Karpas-422 (cell line): ENCODE measurements around the gene BMPR1A. TPM values are rescaled to one million over a fixed set of nuclear protein-coding genes. Genes with fewer than 3 reads are reported as not detected.
A peak's percentile ranks its signal among the peaks of the same experiment; 100 is the strongest.

Experiments
- DNase-seq: peaks from one replicate; pipeline ENCODE4 v3.0.0-alpha.2; 2015
- H2AFZ ChIP-seq: fragments of 200-600 bp; sonication (generic); 2 replicates; pipeline ENCODE4 v1.6.1; 2014; ENCODE audit warnings: antibody characterized with exemption, low read length, mixed read lengths
- H3K27ac ChIP-seq: fragments of 200-600 bp; sonication (generic); 2 replicates; pipeline ENCODE4 v1.5.1; 2014; ENCODE audit warnings: mild to moderate bottlenecking, low read length, moderate library complexity
- H3K27me3 ChIP-seq: fragments of 200-600 bp; sonication (generic); 2 replicates; pipeline ENCODE4 v1.6.1; 2014; ENCODE audit warnings: low read length, mixed read lengths
- H3K36me3 ChIP-seq: fragments of 200-600 bp; sonication (generic); 2 replicates; pipeline ENCODE4 v1.6.1; 2014; ENCODE audit warnings: low read length, mixed read lengths; ENCODE audit not compliant: insufficient read depth
- H3K4me1 ChIP-seq: fragments of 200-600 bp; sonication (generic); 2 replicates; pipeline ENCODE4 v1.6.1; 2014; ENCODE audit warnings: mild to moderate bottlenecking, low read length, mixed read lengths
- H3K4me2 ChIP-seq: fragments of 200-600 bp; sonication (generic); 2 replicates; pipeline ENCODE4 v1.6.1; 2014; ENCODE audit warnings: low read length, low read depth, mild to moderate bottlenecking; ENCODE audit not compliant: poor library complexity, severe bottlenecking
- H3K4me3 ChIP-seq: fragments of 200-600 bp; sonication (generic); 2 replicates; pipeline ENCODE4 v1.5.1; 2014; ENCODE audit warnings: mild to moderate bottlenecking, antibody characterized with exemption, low read length, mixed read lengths
- H3K79me2 ChIP-seq: fragments of 200-600 bp; sonication (generic); 2 replicates; pipeline ENCODE4 v1.6.1; 2014; ENCODE audit warnings: mild to moderate bottlenecking, low read length, mixed read lengths
- H3K9ac ChIP-seq: fragments of 200-600 bp; sonication (generic); 2 replicates; pipeline ENCODE4 v1.6.0; 2014; ENCODE audit warnings: low read length
- H3K9me2 ChIP-seq: fragments of 200-600 bp; sonication (generic), shearing (Covaris generic); replicated peaks from 2 replicates; pipeline ENCODE4 v1.6.0; 2014; ENCODE audit warnings: mild to moderate bottlenecking, low read length, moderate library complexity; ENCODE audit not compliant: insufficient read depth
- H3K9me3 ChIP-seq: fragments of 300-700, 200-600 bp; sonication (generic); 2 replicates; pipeline ENCODE4 v1.6.1; 2014; ENCODE audit warnings: low read length, mixed read lengths
- H4K20me1 ChIP-seq: fragments of 200-600 bp; sonication (generic); 2 replicates; pipeline ENCODE4 v1.6.1; 2014; ENCODE audit warnings: mild to moderate bottlenecking, antibody characterized with exemption, low read length, low read depth; ENCODE audit not compliant: insufficient read depth
- total RNA-seq: library from RNA; depleted of rRNA; stranded (reverse); fragments of >200 nt; shearing (Covaris generic); gene quantifications from 2 replicates; pipeline ENCODE4 v1.2.3, GENCODE V29; 2014; ENCODE audit warnings: low replicate concordance

Gene BMPR1A
- total RNA-seq, 1 experiment from 2014 or later: 2.2 TPM

- H3K9ac ChIP-seq: no peak overlapping the region
- no peaks in the 10 kb centered on the region for H3K9me2 ChIP-seq
- H3K27me3 ChIP-seq: no peaks in the 10 kb centered on the region
- no peaks in the 10 kb centered on the region for H4K20me1 ChIP-seq
- no peaks in the 10 kb centered on the region for H3K9me3 ChIP-seq
- peaks cover 15% of the 10 kb centered on the region for H3K4me1 ChIP-seq
- no peak for DNase-seq
- H2AFZ ChIP-seq: no peak overlapping the region
- H3K4me2 ChIP-seq: no peak overlapping the region
- H3K4me3 ChIP-seq: no peak overlapping the region
- no peak overlapping the region for H3K27ac ChIP-seq
- no peaks in the 10 kb centered on the region for H3K79me2 ChIP-seq
- H3K36me3 ChIP-seq: no peaks in the 10 kb centered on the region
Measured at GRCh38 chr10:86753051-86753450, 3.4 kb upstream of the BMPR1A start.

GRCh38 chr10:86753638-86754434, 2.6 kb upstream of the BMPR1A start:
- no peak overlapping the region for H3K9ac ChIP-seq
- no peaks in the 10 kb centered on the region for H3K79me2 ChIP-seq
- no peaks in the 10 kb centered on the region for H3K9me3 ChIP-seq
- no peaks in the 10 kb centered on the region for H3K27me3 ChIP-seq
- H3K36me3 ChIP-seq: no peaks in the 10 kb centered on the region
- no peaks in the 10 kb centered on the region for H3K9me2 ChIP-seq
- H3K4me1 ChIP-seq: peaks cover 15% of the 10 kb centered on the region
- DNase-seq: no peak
- no peak overlapping the region for H3K4me3 ChIP-seq
- H3K27ac ChIP-seq: no peak overlapping the region
- H2AFZ ChIP-seq: no peak overlapping the region
- H3K4me2 ChIP-seq: no peak overlapping the region
- no peaks in the 10 kb centered on the region for H4K20me1 ChIP-seq

GRCh38 chr10:86755454-86755739, 1.0 kb upstream of the BMPR1A start:
- H3K9ac ChIP-seq: peak overlapping the region; percentile 81
- no peak overlapping the region for H3K27ac ChIP-seq

GRCh38 chr10:86755740-86756510, 494 bp upstream of the BMPR1A start:
- peak overlapping the region; percentile 81 for H3K9ac ChIP-seq
- H3K27ac ChIP-seq: no peak overlapping the region
- no peaks in the 10 kb centered on the region for H3K9me2 ChIP-seq
- H3K79me2 ChIP-seq: no peaks in the 10 kb centered on the region
- no peaks in the 10 kb centered on the region for H3K36me3 ChIP-seq
- no peaks in the 10 kb centered on the region for H3K27me3 ChIP-seq
- H3K4me2 ChIP-seq: peak overlapping the region; percentile 76
- DNase-seq: peak; percentile 88
- no peaks in the 10 kb centered on the region for H3K9me3 ChIP-seq
- H3K4me3 ChIP-seq: peak overlapping the region; percentile 78
- no peaks in the 10 kb centered on the region for H4K20me1 ChIP-seq
- H3K4me1 ChIP-seq: peaks cover 15% of the 10 kb centered on the region
- peak overlapping the region; percentile 91; the same call in 1 of the 2 replicates for H2AFZ ChIP-seq

More at GRCh38 chr10:86755454-86755739, 1.0 kb upstream of the BMPR1A start:
- no peaks in the 10 kb centered on the region for H3K9me2 ChIP-seq
- H3K4me3 ChIP-seq: peak overlapping the region; percentile 78
- H4K20me1 ChIP-seq: no peaks in the 10 kb centered on the region
- H3K4me2 ChIP-seq: peak overlapping the region; percentile 76
- no peaks in the 10 kb centered on the region for H3K27me3 ChIP-seq
- DNase-seq: no peak
- no peaks in the 10 kb centered on the region for H3K36me3 ChIP-seq
- H3K9me3 ChIP-seq: no peaks in the 10 kb centered on the region
- H3K79me2 ChIP-seq: no peaks in the 10 kb centered on the region
- H3K4me1 ChIP-seq: peaks cover 15% of the 10 kb centered on the region
- H2AFZ ChIP-seq: peak overlapping the region; percentile 91; the same call in 1 of the 2 replicates

- no peaks in the 10 kb centered on the region for H3K36me3 ChIP-seq
- H3K9me3 ChIP-seq: no peaks in the 10 kb centered on the region
- no peaks in the 10 kb centered on the region for H3K27me3 ChIP-seq
- no peak overlapping the region for H3K27ac ChIP-seq
- no peaks in the 10 kb centered on the region for H3K79me2 ChIP-seq
- H3K9me2 ChIP-seq: no peaks in the 10 kb centered on the region
- DNase-seq: no peak
- H3K4me2 ChIP-seq: peak overlapping the region; percentile 71
- peaks cover 15% of the 10 kb centered on the region for H3K4me1 ChIP-seq
- H3K9ac ChIP-seq: peak overlapping the region; percentile 67
- 0 out of 2 replicates have a peak, but pooled peaks cover 7% of the 10 kb centered on the region for H4K20me1 ChIP-seq
- peak overlapping the region; percentile 60 for H3K4me3 ChIP-seq
- no peak overlapping the region for H2AFZ ChIP-seq
Measured at GRCh38 chr10:86757113-86757972, 924 bp downstream of the BMPR1A start.

GRCh38 chr10:86758189-86759072, 2.0 kb downstream of the BMPR1A start:
- Histone ChIP-seq H3K79me2 (no peaks in the 10 kb centered on the region), H3K4me2 (peak overlapping the region; percentile 71), H3K9ac (no peak overlapping the region), H4K20me1 (0 out of 2 replicates have a peak, but pooled peaks cover 7% of the 10 kb centered on the region), H3K36me3 (no peaks in the 10 kb centered on the region), H3K9me2 (no peaks in the 10 kb centered on the region), H3K9me3 (no peaks in the 10 kb centered on the region), H3K27ac (no peak overlapping the region), H3K4me1 (peaks cover 15% of the 10 kb centered on the region), H3K27me3 (no peaks in the 10 kb centered on the region), H2AFZ (no peak overlapping the region), H3K4me3 (no peak overlapping the region)
- no peak for DNase-seq

- no peak overlapping the region for H3K4me2 ChIP-seq
- 0 out of 2 replicates have a peak, but pooled peaks cover 7% of the 10 kb centered on the region for H4K20me1 ChIP-seq
- no peak overlapping the region for H3K4me3 ChIP-seq
- H3K4me1 ChIP-seq: peaks cover 15% of the 10 kb centered on the region
- no peak for DNase-seq
- H3K79me2 ChIP-seq: no peaks in the 10 kb centered on the region
- no peaks in the 10 kb centered on the region for H3K9me3 ChIP-seq
- H2AFZ ChIP-seq: no peak overlapping the region
- H3K36me3 ChIP-seq: no peaks in the 10 kb centered on the region
- no peak overlapping the region for H3K9ac ChIP-seq
- H3K27me3 ChIP-seq: no peaks in the 10 kb centered on the region
- H3K9me2 ChIP-seq: no peaks in the 10 kb centered on the region
- no peak overlapping the region for H3K27ac ChIP-seq
Measured at GRCh38 chr10:86759073-86759672, 2.8 kb downstream of the BMPR1A start.
